GM19239 (cell line): ENCODE data around the gene USP6NL.
"Not testable (repeated sequence)": the region's sequence is repeated elsewhere in the genome, so short reads cannot be mapped to it uniquely, and the experiment has no call there.

Experiments used
- DNase-seq: peaks from one replicate; pipeline ENCODE4 v3.0.0; 2011; ENCODE audit warnings: low spot score; ENCODE audit not compliant: insufficient read length
- FAIRE-seq: peaks from 2 replicates; lab custom pipeline; 2011; peaks lifted over from hg19 to GRCh38; lab: Jason Lieb, UNC

Gene USP6NL

DNA sequence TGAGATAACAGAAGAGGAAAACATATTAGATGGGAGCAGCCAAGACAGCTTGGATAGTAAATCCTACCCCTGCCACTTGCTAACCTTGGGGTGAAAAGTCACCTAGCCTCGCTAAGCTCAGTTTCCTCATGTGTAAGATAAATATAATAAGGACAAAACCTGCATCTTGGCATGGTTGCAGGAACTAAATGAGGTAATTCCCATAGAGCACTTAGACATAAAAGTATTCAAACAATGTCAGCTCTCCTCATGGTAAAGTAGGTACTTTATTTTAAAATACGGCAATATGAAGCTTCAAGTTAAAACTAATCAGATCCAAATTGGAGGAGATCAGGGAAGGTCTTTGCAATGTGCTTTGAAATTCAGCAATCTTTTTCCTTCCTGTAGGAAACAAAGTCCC, 113.1 kb downstream of the USP6NL start:
- peak; percentile 68 for FAIRE-seq
- DNase-seq: no peak

DNA sequence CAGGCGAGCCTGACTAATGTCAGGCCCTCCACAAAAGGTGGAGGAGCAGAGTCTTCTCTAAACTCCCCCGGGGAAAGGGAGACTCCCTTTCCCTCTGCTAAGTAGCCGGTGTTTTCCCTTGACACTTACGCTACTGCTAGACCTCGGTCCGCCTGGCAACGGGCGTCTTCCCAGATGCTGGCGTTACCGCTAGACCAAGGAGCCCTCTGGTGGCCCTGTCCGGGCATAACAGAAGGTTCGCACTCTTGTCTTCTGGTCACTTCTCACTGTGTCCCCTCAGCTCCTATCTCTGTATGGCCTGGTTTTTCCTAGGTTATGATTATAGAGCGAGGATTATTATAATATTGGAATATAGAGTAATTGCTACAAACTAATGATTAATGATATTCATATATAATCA, 116.5 kb downstream of the USP6NL start:
- not testable (repeated sequence) for DNase-seq, FAIRE-seq

DNA sequence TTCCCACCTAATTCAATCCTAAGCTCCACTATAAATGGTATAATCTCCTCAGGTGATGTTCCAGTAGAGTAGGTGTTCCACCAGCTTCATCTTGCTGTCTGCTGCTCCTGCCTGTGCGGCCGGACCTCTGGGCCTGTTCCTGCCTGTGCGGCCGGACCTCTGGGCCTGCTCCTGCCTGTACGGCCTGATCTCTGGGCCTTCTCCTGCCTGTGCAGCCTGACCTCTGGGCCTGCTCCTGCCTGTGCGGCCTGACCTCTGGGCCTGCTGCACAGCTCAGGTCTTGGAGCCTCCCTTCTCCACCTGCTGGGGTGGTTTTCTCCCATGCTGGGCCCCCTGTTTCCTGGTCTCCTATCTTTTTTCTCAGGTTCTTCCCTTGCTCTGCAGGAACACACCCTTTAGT, 117.8 kb downstream of the USP6NL start:
- DNase-seq (no peak), FAIRE-seq (no peak)

- FAIRE-seq (no peak), DNase-seq (no peak)
Observed at GRCh38 chr10:11491087-11491486, 120.4 kb downstream of the USP6NL start.

- no peak for DNase-seq
- FAIRE-seq: no peak
Observed at GRCh38 chr10:11489591-11489990, 121.9 kb downstream of the USP6NL start.

DNA sequence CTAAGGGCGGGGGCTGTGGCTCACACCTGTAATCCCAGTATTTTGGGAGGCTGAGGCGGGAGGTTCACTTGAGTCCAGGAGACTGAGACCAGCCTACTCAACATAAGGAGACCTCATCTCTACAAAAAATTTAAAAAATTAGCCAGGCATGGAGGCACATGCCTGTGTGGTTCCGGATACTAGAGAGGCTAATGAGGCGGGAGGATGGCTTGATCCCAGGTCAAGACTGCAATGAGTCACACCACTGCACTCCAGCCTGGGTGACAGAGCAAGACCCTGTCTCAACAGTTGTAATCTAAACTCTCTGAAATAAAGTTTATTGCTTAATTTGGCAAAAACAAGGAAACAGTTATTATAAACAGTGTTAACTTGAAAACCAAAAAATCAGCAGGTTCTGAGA, 123.3 kb downstream of the USP6NL start:
- no peak for FAIRE-seq
- DNase-seq: no peak

GRCh38 chr10:11483201-11484148, 128.0 kb downstream of the USP6NL start:
- no peak for FAIRE-seq
- no peak for DNase-seq

DNA sequence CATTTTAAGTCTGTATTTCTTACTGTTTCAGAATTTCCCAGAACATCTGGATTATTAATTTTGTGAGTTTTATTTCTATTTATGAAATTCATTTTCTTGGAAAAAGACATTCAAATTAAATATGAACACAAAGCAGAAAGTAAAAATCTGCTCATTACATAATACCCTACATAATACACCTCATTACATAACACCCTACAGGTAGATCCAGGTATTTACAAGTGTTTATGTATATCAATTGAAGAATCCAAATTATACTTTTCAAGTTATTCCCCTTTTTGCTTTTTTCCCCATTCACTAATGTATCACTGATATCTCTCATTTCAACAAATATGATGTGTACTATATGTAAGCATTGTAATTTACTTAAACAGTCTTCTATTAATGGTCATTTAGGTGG, 129.1 kb downstream of the USP6NL start:
- no peak for DNase-seq
- no peak for FAIRE-seq

DNA sequence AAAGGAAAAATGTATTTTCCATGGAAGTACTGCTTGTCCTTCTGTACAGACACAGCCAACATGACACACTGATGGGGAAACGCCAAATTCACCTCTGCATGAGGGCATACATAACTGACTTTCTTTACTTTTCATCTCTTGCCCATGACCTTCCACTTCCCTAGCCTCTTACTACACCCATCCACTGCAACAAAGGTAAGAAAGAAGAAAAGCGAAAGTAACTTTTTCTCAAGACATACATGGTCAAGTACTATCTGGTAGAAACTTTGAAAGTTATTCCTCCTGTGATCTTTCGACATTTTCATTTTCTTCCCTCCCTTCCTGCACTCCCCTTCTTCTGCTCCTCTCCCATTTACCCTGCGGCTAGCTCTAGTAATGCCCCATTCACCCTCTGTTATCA, 130.8 kb downstream of the USP6NL start:
- DNase-seq: no peak
- peak; percentile 33 for FAIRE-seq

GRCh38 chr10:11479300-11479699, 132.2 kb downstream of the USP6NL start:
- FAIRE-seq (no peak), DNase-seq (no peak)

GRCh38 chr10:11478807-11479206, 132.6 kb downstream of the USP6NL start:
- DNase-seq (no peak), FAIRE-seq (no peak)

DNA sequence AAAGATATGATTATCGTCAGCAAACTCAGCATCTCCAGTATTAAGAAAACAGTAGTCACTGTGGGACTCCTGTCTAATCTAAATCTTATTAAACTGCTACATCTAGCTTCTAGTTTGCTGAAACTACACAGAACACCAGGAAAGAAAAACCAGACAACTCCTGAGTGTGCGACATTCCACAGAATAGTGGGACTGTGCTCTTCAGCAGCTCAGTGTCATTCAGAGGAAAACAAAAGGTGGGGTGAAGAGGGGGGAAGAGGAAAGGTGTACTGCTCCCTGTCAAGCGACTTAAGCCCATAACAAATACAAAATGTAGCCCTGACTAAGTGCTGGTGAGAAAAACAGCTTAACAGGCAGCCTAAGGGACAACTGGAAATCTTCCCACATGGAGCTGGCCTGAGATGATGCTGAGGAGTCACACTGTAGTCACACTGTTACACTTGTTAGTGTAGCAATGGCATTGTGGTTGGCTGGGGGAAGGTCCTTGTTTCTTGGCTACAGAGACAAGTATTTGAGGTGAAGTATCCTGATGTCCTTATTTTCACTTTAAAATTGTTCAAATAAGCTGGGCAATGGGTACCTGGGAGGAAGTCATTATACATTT, 135.5 kb downstream of the USP6NL start:
- DNase-seq (no peak), FAIRE-seq (no peak)

DNA sequence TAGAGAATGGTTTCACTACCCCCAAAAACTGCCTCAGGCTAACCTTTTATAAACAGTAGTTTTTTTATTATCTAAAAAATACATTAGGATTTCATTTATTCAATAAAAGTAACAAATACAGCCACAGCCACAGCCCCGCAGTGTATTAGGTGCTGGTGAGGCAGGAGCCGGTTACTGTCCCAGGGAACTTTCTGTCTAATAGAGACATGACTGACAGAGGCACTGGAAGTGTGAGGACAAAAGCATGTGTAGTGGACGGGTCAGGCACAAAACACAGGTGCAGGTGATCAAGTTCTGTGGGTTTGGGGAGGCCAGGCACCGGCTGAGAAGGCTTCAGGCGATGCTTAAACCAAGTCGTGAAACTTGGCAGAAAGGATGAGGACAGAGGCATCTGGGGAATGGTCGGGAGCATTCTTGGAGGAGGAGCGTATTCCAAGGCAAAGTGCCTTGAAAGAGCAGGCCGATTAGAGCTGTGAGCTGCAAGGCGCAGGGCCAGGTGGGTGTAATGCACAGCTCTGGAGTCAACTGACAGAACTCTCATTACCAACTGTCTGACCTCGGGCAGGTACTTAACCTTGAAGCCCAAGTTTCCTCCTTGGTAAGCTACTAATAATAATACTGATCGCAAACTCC, 138.2 kb downstream of the USP6NL start:
- no peak for DNase-seq
- FAIRE-seq: no peak

- FAIRE-seq (peak; percentile 94), DNase-seq (peak; percentile 64)
Observed at GRCh38 chr10:11472158-11472753, 139.2 kb downstream of the USP6NL start.

- no peak for FAIRE-seq
- no peak for DNase-seq
Observed at GRCh38 chr10:11469575-11470391, 141.7 kb downstream of the USP6NL start.

GRCh38 chr10:11468126-11468742, 143.2 kb downstream of the USP6NL start:
- FAIRE-seq (no peak), DNase-seq (no peak)

DNA sequence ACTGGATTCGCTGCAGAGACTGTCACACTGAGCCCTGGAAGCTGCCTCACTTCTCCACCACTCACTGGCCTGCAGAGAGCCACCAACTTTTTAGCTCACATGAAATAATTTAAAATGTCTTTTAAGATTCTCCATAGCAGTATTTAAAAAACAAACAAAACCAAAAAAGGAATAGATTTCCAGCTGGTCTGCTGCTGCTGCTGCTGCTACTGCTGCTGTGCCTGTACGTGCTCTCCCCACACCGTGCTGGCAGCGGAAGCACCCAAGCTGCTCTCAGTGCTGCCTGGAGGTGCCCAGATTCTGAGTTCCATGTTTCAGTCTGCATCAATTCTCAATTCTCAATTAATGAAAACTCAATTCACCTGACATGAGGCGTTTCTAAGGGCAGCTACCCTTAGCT, 146.0 kb downstream of the USP6NL start:
- no peak for DNase-seq
- FAIRE-seq: no peak

GRCh38 chr10:11463111-11463510, 148.3 kb downstream of the USP6NL start:
- FAIRE-seq (no peak), DNase-seq (no peak)

- FAIRE-seq (no peak), DNase-seq (no peak)
Observed at GRCh38 chr10:11462071-11462470, 149.4 kb downstream of the USP6NL start.

DNA sequence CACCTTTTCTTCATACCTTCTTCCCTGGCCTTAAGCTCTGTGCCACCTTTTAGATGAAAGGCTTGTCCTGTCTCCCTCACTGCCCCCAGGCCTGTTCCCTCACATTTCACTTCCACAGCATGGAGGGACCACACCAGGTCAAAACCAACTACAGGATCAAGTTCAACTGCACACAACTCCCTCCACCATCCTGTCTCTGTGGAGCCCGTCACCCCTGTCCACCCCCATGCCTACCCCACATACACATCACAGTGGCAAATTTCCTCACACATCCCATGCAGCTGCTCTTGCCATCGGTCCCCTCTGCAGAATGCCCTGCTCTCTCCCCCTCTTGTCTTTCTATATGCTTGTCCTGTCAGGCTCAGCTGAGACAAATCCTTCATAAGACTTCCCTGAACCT, 154.1 kb downstream of the USP6NL start:
- FAIRE-seq: no peak
- no peak for DNase-seq
